NCI-H446 (cell line): ENCODE data around the gene LGR4.
"Not testable (repeated sequence)": the region's sequence is repeated elsewhere in the genome, so short reads cannot be mapped to it uniquely, and the experiment has no call there.

ENCODE experiments used
- DNase-seq, 2 experiments: peaks; one replicate each; lab custom pipeline; 2025; lab: John Stamatoyannopoulos, UW

Gene LGR4

GRCh38 chr11:27459191-27459590 is 13.4 kb downstream of the LGR4 start:
- DNase-seq = no peak

- no peak for DNase-seq
Observed at GRCh38 chr11:27458182-27458581, 14.4 kb downstream of the LGR4 start.

GRCh38 chr11:27456795-27457329 is 15.7 kb downstream of the LGR4 start:
- no peak for DNase-seq

GRCh38 chr11:27456140-27456794 is 16.3 kb downstream of the LGR4 start:
- no peak for DNase-seq

- DNase-seq = no peak
Observed at GRCh38 chr11:27455667-27456066, 16.9 kb downstream of the LGR4 start.

- DNase-seq = no peak
Observed at GRCh38 chr11:27453701-27454100, 18.9 kb downstream of the LGR4 start.

- DNase-seq = no peak
Observed at GRCh38 chr11:27452147-27452546, 20.4 kb downstream of the LGR4 start.

- no peak for DNase-seq
Observed at GRCh38 chr11:27451244-27451965, 21.2 kb downstream of the LGR4 start.

GRCh38 chr11:27448184-27448540 is 24.4 kb downstream of the LGR4 start:
- DNase-seq = not testable (repeated sequence)

- DNase-seq = no peak
Observed at GRCh38 chr11:27447288-27448183, 25.1 kb downstream of the LGR4 start.

GRCh38 chr11:27445625-27446024 is 27.0 kb downstream of the LGR4 start:
- DNase-seq = no peak

- no peak for DNase-seq
Observed at GRCh38 chr11:27444801-27445215, 27.8 kb downstream of the LGR4 start.

GRCh38 chr11:27443746-27444507 is 28.7 kb downstream of the LGR4 start:
- peak in 1 of 2 experiments; percentile 43 for DNase-seq

GRCh38 chr11:27443227-27443626 is 29.4 kb downstream of the LGR4 start:
- DNase-seq = no peak

- DNase-seq = no peak
Observed at GRCh38 chr11:27440090-27440489, 32.5 kb downstream of the LGR4 start.

- DNase-seq = no peak
Observed at GRCh38 chr11:27438595-27438981, 34.0 kb downstream of the LGR4 start.

GRCh38 chr11:27437829-27438594 is 34.6 kb downstream of the LGR4 start:
- DNase-seq = no peak

- DNase-seq = no peak
Observed at GRCh38 chr11:27436916-27437315, 35.7 kb downstream of the LGR4 start.

GRCh38 chr11:27433742-27434141 is 38.8 kb downstream of the LGR4 start:
- DNase-seq = no peak

GRCh38 chr11:27431808-27432207 is 40.8 kb downstream of the LGR4 start:
- no peak for DNase-seq
